C4-2B (cell line): ENCODE data around the gene ALDH4A1.

ENCODE experiments used
- ZFX ChIP-seq: fragments of 450-650 bp; IDR thresholded peaks from 2 replicates; pipeline ENCODE4 v1.6.1; 2017
- TF ChIP-seq, protein P1 (sequence below): fragments of 450-650 bp; conservative IDR thresholded peaks from 2 replicates; pipeline ENCODE4 v1.5.1; 2017; ENCODE audit warnings: mild to moderate bottlenecking

DNA sequence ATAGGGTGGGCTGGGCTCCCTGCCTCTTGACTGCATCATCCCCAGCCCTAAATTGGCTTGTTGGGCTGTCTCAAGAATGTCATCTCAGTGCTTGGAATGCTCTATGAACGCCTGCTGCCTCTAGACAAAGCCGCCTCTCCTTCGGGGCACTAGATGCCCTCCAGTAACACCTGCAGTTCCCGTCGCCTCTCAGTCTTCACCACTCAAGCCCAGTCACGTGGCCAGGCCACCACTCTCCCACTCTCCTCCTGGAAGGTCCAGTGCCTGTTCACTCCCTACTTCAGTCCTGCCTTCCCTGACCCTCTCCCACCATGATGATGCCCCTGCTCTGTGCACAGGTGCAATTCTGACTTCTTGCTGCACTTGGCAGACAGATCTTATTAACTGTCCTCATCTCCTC is 49.9 kb downstream of the ALDH4A1 start:
- TF ChIP-seq, protein P1, sequence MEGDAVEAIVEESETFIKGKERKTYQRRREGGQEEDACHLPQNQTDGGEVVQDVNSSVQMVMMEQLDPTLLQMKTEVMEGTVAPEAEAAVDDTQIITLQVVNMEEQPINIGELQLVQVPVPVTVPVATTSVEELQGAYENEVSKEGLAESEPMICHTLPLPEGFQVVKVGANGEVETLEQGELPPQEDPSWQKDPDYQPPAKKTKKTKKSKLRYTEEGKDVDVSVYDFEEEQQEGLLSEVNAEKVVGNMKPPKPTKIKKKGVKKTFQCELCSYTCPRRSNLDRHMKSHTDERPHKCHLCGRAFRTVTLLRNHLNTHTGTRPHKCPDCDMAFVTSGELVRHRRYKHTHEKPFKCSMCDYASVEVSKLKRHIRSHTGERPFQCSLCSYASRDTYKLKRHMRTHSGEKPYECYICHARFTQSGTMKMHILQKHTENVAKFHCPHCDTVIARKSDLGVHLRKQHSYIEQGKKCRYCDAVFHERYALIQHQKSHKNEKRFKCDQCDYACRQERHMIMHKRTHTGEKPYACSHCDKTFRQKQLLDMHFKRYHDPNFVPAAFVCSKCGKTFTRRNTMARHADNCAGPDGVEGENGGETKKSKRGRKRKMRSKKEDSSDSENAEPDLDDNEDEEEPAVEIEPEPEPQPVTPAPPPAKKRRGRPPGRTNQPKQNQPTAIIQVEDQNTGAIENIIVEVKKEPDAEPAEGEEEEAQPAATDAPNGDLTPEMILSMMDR: no peak
- no peak for TF ChIP-seq ZFX
